CD4-positive, alpha-beta T cell treated with Interferon gamma for 1 hour (primary cell): ENCODE measurements around the gene RFT1.

ENCODE experiments used
- DNase-seq: peaks from one replicate; pipeline ENCODE4 v3.0.0-alpha.2; 2020

Gene RFT1

GRCh38 chr3:53051929-53052328 lies 78.3 kb downstream of the RFT1 start:
- DNase-seq: no peak

- no peak for DNase-seq
Observed at GRCh38 chr3:53049987-53050386, 80.2 kb downstream of the RFT1 start.

DNA sequence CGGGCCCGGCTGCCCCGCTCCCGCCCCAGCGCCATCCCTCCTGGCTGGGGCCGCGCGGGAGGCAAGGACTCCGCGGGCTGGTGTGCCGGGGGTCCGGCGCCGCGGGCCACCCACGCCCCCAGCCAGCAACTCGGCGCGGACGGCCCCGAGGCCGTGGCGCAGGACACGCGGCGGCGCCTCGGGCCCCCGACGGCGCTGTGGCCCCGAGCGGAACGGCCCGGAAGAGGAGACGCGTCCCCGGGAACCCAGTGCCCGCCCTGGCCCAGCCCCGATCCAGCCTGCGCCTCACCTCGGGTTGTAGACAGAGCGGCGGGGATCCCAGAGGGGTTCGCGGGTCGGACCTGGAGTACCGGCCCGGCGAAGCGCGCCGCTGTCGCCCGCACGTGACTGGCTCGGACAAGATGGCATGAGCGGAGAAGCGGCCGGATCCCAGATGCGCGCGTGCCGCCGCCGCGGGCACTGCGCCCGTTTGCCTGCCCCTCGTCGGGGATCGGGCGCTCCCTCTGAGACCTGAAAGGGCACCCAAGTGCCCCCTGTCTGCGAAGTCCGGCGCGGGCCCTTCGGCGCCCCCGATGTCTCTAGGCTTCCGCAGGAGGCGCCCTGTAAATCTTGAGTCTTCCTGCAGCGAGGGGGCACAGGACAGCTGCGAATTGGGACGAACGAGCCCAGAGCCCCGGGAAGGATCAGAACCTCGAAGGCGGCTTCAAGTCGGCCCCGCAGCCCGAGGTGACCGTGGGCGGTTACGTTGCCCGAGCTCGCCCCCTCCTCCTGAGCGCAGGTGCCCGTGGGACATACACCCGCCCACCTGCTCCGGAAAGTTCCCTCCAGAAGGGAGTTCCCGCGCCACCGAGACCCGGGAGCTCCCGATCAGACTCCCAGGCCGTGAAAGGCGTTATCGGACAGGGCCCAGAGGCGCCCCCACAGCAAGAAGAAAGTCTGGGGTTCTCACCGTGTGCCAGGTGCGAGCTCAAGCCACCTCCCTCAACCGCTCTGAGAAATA lies 83.8 kb downstream of the RFT1 start:
- DNase-seq: peak; percentile 75

GRCh38 chr3:53045518-53046170 lies 84.6 kb downstream of the RFT1 start, which contains the start of gene SFMBT1:
TSS of gene SFMBT1 (minus strand) at chr3:53046073. CDS start at chr3:52969128, 76,945 bp downstream.
- peak; percentile 81 for DNase-seq

- peak; percentile 74 for DNase-seq
Observed at GRCh38 chr3:53044711-53045517, 85.3 kb downstream of the RFT1 start.

GRCh38 chr3:53044371-53044710 lies 85.9 kb downstream of the RFT1 start:
- DNase-seq: no peak

DNA sequence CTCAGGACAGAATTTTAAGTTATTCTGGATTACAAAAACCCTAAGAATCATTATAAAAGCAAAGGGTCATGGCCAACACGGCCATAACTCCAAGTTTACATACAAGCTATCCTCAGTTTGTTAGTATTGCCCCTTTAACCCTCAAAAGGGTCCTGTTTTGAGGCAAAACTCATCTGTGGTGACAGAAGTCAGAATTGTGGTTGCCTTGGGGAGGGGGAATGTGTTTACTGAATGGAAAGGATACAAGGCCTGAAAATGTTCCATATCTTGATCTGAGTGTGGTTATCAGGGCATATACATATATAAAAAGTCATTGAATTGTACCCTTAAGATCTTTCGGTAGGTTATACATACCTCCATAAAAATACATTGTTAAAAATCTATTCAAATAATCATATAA lies 86.5 kb downstream of the RFT1 start:
- DNase-seq: no peak

GRCh38 chr3:53042651-53043050 lies 87.6 kb downstream of the RFT1 start:
- DNase-seq: no peak

DNA sequence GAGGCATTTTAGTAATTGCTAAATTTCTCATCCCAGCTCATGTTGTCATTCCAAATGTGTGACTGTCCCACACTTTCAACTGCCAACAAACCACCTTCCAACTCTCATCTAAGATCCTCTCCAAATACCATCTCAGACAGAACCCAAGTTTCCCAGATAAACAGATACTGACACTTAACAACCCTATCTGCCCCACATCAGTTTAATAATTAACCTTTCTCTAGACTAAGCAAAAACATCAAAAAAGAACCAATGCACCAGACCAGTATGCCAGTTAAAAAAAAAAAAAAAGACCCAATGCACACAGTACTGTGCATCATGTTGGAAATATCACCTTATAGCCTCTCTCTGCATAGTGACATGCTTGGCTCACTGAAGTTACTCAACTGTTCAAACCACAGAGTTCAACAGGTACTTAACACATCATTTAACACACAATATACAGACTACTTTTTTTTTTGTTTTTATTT lies 89.8 kb downstream of the RFT1 start:
- no peak for DNase-seq

DNA sequence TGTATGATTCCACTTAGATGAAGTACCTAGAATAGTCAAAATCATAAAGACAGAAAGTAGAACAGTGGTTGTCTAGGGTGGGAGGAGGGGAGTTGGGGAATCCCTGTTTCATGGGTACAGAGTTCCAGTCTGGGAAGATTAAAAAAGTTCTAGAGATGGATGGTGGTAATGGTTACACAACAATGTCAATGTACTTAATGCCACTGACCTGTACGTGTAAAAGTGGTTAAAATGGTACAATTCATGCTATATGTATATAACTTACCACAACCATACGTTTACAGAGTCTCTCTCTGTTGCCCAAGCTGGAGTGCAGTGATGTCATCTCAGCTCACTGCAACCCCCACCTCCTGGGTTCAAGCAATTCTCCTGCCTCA lies 90.9 kb downstream of the RFT1 start:
- DNase-seq: no peak

GRCh38 chr3:53038679-53039375 lies 91.4 kb downstream of the RFT1 start:
- DNase-seq: no peak
